Epithelial cell of esophagus (primary cell): ENCODE measurements around the gene ZNF516.

Source experiments
- DNase-seq: peaks from one replicate; pipeline ENCODE4 v3.0.0; 2010; ENCODE audit warnings: low read depth
- H3K4me3 ChIP-seq: 2 replicates; pipeline ENCODE4 v1.5.1; 2011; ENCODE audit warnings: mild to moderate bottlenecking, low read length, control low read depth
- CTCF ChIP-seq: IDR thresholded peaks from 2 replicates; pipeline ENCODE4 v1.5.1; 2011; ENCODE audit warnings: low read depth, mild to moderate bottlenecking, low read length, control low read depth, inconsistent platforms; ENCODE audit not compliant: insufficient read depth; ENCODE audit errors: missing control alignments

The ZNF516 gene

GRCh38 chr18:76434452-76434851 is 60.6 kb downstream of the ZNF516 start:
- DNase-seq = no peak
- no peak for TF ChIP-seq CTCF

DNA sequence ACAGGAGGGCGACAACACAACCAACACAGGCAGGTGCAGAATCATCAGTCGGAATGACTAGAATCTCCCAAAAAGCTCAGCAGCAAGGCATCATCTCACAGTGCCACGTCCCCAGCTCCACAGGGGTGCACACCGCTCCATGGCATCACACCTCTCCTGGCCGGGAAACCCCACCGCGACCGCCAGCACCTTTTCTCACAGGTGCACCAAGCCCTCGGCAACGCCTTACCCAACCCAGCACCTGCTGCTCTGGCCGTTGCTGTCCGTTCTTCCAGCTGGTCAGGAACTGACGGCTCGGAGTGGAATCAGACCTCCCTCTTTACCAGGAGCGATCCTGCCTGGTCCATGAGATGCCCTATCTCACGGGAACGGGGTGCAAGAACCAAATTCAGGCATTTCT is 61.3 kb downstream of the ZNF516 start:
- no peak for TF ChIP-seq CTCF
- DNase-seq = no peak
- H3K4me3 ChIP-seq = no peak overlapping the region

More at GRCh38 chr18:76434452-76434851, 60.6 kb downstream of the ZNF516 start:
- H3K4me3 ChIP-seq = no peak overlapping the region

GRCh38 chr18:76432970-76433767 is 61.9 kb downstream of the ZNF516 start:
- TF ChIP-seq CTCF = no peak
- DNase-seq = no peak

GRCh38 chr18:76432274-76432755 is 62.7 kb downstream of the ZNF516 start:
- H3K4me3 ChIP-seq = no peak overlapping the region
- no peak for TF ChIP-seq CTCF
- no peak for DNase-seq

More at GRCh38 chr18:76432970-76433767, 61.9 kb downstream of the ZNF516 start:
- H3K4me3 ChIP-seq = no peak overlapping the region

- TF ChIP-seq CTCF = no peak
- H3K4me3 ChIP-seq = no peak overlapping the region
- DNase-seq = no peak
Observed at GRCh38 chr18:76431437-76432273, 63.4 kb downstream of the ZNF516 start.

DNA sequence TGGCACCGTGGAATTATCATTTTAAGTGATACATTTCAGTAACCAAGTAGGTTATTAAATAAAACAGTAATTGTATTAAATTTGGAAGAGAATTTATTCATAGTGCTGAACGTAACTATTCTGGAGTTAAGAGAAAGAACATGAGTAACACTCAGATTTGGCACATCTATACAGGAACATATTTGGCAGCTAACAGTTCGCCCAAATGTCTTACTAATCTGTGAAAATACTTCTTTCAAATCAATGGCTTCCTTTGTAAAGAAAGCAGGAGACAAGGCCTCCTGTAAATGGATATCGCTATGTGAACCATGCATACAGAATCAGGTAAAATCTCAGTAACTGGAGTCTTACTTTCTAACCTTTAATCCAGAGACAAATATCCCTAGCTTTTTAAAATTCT is 64.4 kb downstream of the ZNF516 start:
- no peak for DNase-seq
- no peak for TF ChIP-seq CTCF
- no peak overlapping the region for H3K4me3 ChIP-seq
